ENCODE data around the gene HAND2.

HAND2 gene

DNA sequence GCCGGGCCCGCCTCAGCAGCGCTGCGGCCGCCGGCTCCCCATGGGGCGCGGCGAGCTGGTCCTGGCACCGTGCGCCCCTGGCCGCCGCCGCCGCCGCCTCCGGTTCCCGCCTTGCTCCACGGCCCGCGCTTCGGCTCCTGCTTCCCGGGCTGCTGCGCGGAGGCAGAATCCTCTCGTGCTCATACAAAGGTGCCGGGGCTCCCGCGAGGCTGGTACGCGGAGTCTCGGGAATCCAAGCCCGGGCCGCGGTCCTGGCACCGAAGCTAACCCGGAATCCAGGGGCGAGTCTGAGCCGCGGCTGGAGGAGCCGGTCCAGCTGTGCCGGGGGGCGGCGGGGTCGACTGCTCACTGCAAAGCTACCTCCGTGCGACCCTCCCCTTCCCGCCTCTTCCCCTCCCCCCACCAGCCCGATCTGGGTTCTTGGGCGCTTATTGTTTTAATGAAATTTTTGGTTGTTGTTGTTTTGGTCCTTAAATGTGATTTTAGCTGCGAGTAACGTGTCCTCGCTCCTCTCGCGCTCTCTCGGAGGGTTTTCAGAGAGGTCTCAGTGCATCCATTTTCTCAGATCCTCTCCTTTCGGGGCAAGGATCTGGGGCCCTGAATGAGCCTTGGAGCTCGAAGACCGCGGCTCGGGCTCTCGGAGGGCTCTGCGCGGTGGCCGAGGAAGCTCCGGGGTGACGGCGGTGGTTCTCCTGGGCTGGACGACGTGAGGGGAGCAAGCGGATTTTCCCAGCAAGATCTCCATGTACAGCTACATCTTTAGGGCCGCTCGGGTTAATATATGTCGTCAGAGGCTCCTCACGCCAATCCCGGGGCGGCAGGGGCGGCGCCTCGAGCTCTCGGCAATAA is at the start of gene HAND2:
Gene HAND2 (minus strand): TSS at position 753 of the 849 bp plus-strand sequence. CDS start 940 bp downstream, outside the sequence.
- no peak for DNase-seq

DNA sequence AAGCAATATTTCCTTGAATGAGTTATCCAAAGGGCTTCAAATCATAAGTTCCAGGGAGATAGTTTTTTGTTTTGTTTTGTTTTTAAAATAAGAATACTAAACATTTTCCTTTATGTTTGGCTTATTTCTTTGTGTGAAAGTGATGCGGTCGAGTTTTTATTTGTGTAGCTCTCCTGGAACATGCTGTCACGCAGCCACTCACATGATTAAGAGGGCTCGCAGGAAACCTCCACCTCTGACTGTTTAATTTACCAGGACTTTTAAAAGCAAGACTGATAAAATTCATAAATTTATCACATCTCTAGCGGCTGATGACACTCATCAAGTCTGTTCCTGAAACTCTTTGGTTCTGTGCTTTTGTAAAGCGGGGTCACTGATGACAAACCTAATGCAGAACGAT is 48.9 kb upstream of the HAND2 start:
- DNase-seq = no peak

DNA sequence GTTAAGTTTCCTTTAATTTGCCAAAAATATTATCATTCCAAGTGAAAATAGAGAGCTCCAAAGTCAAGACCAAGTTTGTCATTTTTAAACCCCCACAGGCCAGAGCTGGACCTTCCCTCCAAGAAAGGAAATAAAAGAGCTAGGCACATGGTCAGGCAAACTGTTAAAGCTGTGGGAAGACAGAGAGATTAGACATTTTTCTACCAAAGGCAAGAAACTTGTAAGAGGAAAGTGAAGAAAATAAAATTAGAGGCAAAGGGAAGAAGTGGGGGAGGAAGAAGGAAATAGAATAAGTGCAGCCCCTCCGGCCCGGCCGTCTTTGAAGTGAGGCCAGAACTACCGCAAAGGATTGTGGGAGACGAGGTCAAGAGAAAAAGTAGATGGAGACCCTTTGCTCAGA is 47.9 kb upstream of the HAND2 start:
- DNase-seq = no peak

DNA sequence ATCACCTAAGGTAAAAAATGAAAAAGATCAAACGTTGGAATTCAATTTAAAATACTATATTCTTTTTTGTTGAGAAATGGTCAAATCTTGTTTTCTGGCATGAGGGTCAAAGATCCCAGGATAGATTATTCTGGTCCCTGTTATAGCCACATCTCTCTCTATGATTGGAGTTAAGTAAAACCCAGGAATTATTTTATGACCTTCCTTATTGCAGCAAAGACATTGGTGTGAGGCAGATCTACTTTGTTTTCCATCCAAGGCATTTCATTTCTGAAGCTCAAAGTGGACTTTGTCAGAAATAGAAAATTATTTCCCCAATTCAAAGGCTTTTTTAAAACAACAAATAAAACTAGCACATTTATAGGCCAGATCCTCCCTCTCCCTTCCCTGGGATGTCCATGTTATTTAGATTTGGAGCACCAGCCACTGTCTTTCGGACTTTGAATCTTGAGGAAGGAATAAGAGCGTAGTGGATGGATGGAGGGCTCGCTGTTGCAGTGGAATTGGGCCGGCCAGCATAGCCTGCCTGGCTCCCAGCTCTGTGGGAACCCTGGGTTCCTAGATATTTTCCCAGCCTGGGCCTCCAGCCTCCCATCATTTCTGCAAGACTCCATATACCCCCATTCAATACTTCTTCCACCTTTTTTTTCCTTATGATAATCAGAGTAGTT is 45.6 kb upstream of the HAND2 start:
- no peak for DNase-seq

DNA sequence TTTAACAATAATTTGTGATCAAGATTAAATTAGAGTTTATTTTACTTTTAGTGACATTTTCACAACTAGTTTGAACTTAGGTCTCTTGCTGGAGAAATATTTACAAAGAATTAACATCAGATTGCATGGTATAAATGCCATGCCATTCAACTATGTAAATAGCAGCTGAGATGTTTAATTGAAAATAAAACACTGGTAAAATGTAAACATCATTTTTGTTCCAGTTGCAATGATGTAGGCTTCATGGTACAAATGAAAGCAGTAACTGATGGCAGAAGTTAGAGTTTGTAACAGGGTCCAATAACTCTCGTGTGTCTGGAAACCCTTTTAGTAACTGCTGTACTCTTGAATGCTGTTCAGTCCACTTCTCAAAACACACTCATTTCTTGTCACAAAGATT is 43.7 kb upstream of the HAND2 start:
- DNase-seq = no peak

DNA sequence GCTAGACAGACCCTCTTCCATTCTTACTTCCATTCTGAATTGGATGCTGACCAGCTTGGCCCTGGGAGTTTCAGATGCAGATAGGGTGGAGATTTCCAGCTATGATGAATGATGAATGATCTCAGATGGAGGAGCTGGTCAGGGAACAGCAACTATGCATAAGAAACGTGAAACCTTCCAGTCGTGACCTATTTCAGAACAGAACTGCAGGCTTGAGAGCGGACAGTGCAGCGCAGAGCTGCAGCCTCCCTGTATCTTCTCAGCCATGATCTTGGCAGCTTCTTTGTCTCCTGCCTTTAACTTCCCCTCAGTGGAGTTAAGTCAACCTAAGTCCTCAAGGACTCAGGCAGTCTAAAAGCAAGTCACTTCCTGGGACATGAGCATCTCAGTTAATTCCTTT is 43.3 kb upstream of the HAND2 start:
- no peak for DNase-seq

DNA sequence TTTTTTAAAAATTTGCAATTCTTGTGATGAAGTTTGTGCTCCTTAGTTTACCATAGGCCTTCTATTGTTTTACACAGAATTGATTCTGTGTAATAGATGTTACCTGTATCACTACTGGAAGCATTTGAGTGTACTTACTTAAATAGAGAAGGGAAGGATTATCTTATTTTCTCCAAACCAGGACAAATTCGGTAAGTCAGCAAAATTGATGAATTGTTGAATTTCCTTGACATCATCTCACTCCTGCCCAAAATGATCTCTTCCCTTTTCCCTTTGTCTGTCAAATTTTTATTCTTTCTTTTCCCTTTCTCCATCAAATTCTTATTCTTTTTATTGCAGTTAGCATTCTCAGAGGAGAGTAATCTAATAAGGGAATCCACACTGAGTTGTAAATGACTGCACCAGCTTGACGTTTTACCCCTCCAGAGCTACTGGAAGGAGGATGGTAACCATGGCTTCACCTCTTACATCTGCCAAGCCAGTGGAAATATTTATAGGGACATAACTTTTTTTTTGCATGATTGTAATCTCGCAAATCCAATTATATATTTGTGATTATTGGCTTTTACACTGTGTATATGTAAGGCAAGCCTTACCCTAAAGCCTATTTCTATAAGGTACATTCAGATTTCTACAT is 42.6 kb upstream of the HAND2 start:
- no peak for DNase-seq

DNA sequence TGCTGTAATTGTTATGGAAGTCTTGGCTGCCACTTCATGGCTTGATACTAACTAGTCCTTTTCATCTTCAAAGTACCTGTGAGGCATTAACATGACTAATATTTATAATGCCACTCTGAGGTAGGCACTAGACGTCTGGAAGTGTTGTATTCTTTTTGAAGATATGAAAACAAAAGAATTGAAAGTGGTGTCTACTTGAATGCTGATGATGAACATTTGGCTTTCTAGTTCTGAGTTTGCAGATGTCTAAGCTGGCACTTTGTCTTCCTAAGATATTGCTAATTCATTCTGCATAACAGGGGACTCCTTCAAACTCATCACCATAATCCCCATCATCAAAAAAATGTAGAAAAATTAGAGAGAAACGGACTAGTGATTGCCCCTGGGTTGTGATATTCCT is 41.6 kb upstream of the HAND2 start:
- DNase-seq = no peak

DNA sequence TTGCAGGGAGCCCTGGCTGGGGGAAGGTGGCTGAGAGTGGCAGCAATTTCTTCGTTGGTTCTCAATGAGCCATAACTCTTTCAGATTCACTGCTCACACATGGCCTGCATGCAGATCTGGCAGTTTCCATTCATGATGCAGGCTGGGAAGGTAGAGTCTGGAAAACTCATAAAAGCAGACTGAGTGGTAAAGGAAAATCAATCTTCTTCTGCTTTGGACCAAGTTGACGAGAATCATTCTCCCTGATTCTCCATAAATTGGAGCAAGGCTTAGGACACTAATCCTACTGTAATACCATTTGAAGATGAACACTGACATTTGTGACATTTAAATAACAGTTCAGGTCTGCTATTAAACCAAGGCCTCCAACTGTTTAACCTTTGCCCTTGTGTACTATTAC is 35.3 kb upstream of the HAND2 start:
- no peak for DNase-seq

DNA sequence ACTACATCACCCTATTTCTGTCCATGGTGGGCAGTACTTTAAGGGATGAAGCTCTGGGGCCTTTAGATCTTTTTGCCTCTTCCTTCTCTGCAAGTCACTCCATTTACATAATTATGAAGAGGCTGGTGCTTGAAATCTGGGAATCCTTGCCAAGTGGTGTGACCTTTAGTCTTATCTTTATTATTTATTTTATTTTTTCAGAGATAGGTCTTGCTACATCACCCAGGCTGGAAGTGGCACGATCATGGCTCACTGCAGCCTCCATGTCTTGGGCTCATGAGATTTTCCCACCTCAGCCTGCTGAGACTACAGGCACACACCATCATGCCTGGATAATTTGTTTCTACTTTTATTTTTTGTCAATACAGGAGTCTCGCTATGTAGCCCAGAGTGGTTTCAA is 34.4 kb upstream of the HAND2 start:
- no peak for DNase-seq

DNA sequence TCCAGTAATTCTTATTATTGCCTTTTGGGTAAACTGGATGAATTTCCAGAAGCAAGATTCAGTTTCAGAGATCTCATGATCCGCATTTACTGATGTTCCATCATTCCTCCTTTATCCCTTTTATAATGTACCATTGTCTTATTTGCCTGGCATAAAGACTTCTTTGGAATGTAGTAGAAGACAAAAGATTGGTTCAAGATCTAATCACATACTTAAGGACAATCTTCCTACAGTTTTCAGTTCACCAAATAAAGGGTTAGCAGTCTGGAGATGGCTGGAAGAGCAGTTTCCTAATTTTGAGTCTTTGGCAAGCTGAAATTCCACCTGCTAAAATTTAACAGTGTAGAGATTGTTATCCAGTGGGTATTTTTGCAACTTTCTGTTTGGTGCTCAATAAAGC is 30.9 kb upstream of the HAND2 start:
- DNase-seq = no peak

DNA sequence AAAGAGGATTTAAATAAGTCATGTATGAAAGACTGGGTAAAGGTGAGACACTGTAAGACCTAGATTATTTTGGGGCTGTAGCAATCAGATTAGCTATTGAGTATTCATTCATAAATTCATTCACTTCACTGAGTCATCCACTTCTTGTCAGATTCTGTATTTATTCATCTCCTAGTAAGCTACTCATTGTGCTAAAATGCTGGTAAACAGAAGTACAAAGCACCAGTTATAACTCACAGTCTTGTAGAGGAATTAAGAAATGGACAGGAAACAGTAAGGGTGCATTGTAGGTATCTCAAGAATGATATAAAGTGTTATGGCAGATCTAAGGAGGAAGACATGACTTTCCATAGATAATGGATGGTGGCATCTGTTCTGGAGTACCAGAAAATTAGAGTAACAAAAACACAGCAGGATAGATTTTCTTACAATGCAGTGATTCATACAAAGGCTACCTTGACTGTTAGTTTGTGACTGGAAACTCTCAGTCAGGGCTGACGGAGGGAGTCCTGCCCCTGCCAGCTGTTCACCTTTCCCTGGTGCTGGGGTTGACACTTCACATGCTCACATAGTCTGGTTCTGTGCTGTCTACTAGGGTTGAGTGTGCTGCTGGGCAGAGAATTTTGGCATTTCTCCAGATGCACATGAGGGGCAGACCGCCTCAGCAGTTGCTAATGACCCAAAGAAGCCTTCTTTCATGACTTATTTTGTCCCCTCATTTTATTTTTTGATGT is 26.5 kb upstream of the HAND2 start:
- DNase-seq = no peak

DNA sequence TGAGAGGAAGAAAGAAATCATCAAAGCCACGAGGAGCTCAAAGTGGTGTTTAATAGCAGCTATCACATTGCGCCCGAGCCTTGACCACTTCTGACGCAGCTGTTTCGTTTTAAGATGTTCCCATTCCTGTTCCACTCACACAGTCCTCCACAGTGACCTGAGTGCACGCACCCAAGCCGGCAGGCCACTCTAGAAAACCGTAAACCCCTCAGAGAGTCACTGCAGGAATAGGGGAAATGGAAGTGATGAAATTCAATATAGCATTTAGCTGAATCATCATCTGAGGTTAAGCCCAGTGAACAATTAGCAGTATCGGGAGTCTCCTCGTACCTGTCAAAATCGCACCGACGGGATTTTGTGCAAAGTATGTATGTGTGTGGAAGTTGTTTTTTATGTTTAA is 17.9 kb upstream of the HAND2 start:
- no peak for DNase-seq

DNA sequence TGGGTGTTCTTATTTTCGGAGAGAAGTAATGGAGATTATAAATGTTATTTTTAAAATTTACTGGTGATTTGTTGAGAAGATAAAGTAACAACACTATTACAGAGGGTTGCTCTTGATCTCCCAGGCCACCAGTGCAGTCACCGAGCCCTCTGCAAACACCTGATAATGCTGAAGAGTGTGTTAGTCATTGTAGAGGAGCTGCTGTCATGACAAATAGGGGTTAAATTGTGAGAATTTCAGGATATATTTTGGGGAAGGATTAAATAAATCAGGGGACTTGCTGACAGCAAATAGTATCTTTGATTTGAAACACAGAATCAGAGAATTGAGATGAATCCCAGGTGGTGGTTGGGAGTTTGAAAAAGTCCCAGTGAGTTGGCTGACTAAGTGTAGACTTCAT is 16.7 kb upstream of the HAND2 start:
- no peak for DNase-seq

DNA sequence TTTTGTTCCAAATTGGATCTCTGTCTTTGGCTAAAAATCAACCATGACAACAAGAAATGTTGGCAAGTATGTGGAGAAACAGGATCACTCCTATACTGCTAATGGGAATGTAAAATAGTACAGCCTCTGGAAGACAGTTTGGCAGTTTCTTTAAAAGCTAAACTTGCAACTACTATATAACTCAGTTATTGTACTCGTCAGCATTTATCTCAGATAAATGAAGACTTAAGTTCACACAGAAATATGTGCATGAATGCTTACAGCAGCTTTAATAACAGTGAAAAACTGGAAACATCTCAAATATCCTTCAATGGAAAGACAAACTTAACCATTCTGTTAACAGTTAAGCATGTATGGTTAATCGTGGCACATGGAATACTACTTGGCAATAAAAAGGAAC is 15.4 kb upstream of the HAND2 start:
- DNase-seq = no peak

DNA sequence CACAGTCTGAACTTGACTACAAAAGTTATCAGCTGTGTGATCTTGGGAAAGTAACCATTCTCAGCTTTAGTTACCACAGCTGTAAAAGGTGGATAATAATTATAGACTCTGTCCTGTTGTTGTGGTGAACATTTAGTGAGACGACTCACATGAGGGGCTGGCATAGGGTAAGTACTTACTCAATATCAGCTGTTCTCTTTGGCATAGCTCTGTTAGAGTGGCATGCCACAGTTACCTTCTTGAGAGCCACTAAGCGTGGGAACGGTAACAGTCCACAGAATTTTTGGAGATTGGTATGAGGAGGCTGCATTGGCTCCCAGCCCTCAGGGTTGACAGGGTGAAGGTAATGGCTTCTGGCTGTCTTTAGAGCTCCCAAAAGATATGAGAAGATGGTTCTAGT is 13.2 kb upstream of the HAND2 start:
- DNase-seq = no peak

DNA sequence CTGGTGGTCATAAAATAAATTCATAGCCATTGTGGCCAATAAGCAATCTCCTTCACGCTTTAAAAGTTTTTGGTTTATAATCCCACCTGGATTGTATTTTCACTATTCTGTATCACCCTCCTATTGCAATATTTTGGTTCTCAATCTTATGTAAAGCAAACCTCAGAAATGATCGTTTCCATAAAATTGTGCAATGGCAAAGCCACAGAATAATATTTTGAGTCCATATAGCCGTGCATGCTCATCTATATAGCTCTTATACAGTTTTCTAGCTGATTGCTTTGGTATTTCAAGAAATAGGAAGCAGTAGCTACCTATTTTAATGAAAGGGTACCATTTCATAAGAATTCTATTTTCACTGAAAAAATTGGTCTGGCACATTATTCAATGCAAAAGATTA is 10.0 kb upstream of the HAND2 start:
- no peak for DNase-seq

DNA sequence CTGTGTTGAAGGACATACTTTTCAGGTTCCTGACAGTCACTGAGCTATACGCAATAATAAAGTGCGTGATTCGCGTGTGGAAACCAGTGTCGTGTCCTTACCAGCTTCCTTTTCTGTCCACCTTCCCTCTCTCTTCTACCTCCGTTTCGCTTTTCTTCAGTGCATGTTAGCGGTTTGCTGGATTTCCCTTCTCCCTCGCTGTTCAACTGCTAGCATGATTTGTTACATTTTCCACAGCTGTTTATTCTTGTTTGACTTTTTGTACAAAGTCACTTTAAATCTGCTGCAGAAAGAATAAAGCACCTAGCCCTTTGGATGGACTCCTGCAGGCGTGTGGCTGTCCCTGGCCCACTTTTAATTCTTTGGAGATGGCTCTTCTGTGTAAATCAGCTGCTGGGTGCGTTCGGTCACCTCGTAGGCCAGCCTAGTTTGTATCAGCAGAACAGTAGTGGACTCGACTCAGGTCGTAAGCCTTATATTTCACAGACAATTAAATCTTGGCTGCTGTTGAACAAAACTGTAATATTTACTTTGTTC is 8.9 kb upstream of the HAND2 start:
- DNase-seq = no peak

DNA sequence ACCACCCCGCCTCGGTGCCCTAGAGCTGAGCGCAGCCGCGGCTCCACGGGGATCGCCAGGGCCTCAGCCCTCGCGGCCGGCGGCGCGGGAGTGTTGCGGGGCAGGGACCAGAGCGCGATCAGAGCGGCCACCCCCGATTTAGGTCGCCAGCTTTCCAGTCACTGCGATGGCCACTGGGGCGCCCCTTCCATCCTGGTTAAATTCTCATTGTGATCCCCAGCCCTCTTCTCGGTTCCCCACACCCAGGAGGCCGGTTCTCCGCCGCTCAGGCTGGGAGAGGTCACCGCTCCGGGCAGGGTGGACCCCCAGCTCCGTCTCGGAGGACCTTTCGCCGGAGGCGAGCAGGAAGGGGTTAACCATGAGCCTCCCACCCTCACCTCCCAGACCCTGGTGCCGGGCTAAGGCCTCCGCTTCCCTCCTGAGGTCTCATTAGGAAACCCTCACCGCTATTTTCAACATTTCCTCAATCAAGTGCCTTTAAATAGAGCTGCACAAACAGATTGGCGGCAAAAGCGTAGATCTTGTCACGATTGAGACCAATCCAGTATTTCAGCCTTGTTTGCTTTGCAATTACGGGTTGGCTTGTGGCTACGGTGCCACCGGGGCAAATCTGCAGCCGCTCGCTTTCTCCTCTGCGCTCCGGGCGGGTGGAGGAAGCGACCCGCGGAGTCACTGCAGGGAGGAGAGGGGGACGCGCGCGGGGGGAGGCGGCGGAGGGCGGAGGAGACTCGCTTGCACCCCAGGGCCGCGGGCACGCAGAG is 8.3 kb upstream of the HAND2 start:
- no peak for DNase-seq

DNA sequence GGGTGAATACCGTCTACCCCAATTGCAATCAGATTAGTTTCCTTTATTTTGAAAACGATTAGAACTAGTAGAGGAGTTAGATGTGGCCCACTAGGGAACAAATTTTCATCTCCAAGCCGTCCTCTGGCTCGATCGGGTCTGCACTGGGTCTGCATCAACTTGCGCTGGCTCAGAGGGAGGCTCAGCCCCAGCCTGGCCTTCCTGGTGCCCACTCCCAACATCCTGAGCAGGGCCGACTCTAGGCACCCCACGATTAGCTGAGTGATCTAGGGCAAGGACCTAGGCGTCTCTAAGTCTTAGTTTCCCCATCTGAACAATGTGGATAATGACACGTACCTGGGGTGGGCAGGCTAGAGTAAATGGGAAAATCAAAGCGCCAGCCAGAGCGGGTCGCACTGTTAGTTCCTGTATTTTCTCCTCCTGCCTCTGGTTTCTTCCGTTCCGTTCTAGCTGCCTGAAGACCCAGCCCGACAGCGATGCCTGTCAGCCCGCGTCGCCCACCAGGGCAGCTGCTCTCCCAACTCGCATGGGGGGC is 7.7 kb upstream of the HAND2 start:
- no peak for DNase-seq

DNA sequence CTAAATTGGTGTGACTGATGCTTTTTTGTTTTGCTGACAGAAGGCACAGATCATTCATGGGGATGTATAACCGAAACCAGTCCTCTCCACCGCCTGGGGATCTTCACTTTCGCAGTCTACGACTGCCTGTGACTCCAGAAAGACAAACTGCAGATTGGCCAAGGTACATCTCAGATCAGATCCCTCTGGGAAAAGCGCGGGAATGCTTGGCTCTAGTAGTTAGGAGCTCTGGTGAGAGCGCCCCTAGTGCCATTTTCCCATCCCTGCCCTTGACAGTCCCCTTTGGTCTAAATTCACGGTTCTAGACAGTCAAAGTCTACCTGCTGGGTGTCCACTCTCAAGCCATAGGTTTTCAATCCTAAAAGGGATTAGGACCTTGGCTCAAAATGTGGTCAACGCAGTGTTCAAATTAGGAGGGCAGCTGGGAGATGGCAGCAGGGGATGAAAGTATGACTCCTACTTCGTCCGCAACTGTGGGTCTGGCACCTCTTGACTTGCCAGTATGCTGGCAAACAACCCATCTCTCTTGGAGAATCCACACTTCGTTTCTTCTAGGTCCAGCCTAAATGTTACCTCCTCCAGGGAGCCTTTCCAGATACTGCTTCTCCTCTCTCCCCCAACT is 6.9 kb upstream of the HAND2 start:
- no peak for DNase-seq

DNA sequence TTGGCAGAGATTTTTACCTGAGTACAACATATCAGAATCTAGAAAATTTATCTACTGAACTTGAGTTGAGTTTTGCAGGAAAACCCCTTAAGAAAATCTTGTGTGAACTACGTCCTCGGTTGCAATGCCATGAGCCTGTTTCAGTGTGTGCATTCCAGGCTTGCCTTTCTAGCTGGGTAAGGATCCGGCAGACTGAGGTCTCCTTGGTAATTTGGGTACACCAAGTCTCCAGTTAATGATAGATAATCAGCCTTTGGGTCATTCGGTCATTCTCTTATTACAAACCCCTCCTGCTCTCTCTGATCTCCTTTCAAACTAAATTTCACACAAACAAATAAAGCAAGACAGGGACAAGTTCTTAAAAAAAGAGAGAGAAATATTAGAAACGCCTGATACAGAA is 5.9 kb upstream of the HAND2 start:
- DNase-seq = no peak
